Measurements from ENCODE around the gene DPP8. TPM values are rescaled to one million over a fixed set of nuclear protein-coding genes. Genes with fewer than 3 reads are reported as not detected.

DPP8 gene
- total RNA-seq (2022; extraction: Qiagen RNA extraction) = 20.0 to 32.0 TPM (median 27.6 TPM) in 5 replicates

GRCh38 chr15:65516997-65517865 lies at the start of gene DPP8:
TSS of gene DPP8 (minus strand) at chr15:65517689. CDS start at chr15:65512553, 5,136 bp downstream.

GRCh38 chr15:65530318-65531111 lies 13.0 kb upstream of the DPP8 start, which contains the start of gene HACD3:
TSS of gene HACD3 (plus strand) at chr15:65530463. CDS start at chr15:65530632, 169 bp downstream.

Other genes starting within 250 kb of the DPP8 start
- 10.4 to 11.6 TPM (median 11.3 TPM) in 5 replicates for gene PARP16, start 230.8 kb downstream of the DPP8 start, total RNA-seq (2022; extraction: Qiagen RNA extraction)
- not detected in 5 replicates for gene RNU5A-1, start 221.6 kb downstream of the DPP8 start, total RNA-seq (2022; extraction: Qiagen RNA extraction)
- not detected in 5 replicates for gene RNU5B-1, start 213.0 kb downstream of the DPP8 start, total RNA-seq (2022; extraction: Qiagen RNA extraction)
- 0.07 to 0.18 TPM (median 0.09 TPM) in 5 replicates for gene IGDCC3, start 139.7 kb downstream of the DPP8 start, total RNA-seq (2022; extraction: Qiagen RNA extraction)
- 1.8 to 2.7 TPM (median 2.2 TPM) in 5 replicates for gene IGDCC4, start 94.7 kb downstream of the DPP8 start, total RNA-seq (2022; extraction: Qiagen RNA extraction)
- 123 to 154 TPM (median 140 TPM) in 5 replicates for gene HACD3, start 12.8 kb upstream of the DPP8 start, total RNA-seq (2022; extraction: Qiagen RNA extraction)
- gene INTS14, start 93.4 kb upstream of the DPP8 start, total RNA-seq (2022; extraction: Qiagen RNA extraction) = 41.3 to 55.9 TPM (median 43.0 TPM) in 5 replicates
- gene SLC24A1, start 104.2 kb upstream of the DPP8 start, total RNA-seq (2022; extraction: Qiagen RNA extraction) = 2.9 to 5.2 TPM (median 4.9 TPM) in 5 replicates

Measured in A549 treated with Hydrocortisone at 1 μM for 4 hours (cell line).